Stimulated activated CD4-positive, alpha-beta T cell treated with anti-CD3 and anti-CD28 coated beads, Interleukin-2, amount 100 ng/mL, for 48 hours (primary cell): ENCODE data around the gene PLEKHA8.

Experiments
- DNase-seq, 2 donors: peaks; one replicate each; pipeline ENCODE4 v3.0.0-alpha.2; 2020

The PLEKHA8 gene

DNA sequence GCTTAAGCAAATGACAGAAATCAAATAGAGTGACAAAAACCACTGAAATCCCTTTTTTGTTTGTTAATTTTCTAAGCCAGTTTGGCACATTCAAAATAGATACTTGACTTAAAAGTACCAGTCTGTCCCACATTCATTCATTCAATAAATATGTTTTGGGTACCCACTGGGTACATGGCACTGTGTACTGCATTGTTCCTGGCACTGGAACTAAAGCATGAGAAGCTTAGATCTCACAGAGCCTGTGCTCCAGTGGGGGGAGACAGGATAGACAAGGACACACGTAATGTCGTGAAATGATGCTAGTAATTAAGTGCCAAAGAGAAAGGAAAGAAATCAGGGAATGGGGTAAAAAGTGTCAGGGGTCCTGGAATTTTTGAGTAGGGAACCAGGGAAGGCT lies 119.6 kb downstream of the PLEKHA8 start:
- no peak for DNase-seq

DNA sequence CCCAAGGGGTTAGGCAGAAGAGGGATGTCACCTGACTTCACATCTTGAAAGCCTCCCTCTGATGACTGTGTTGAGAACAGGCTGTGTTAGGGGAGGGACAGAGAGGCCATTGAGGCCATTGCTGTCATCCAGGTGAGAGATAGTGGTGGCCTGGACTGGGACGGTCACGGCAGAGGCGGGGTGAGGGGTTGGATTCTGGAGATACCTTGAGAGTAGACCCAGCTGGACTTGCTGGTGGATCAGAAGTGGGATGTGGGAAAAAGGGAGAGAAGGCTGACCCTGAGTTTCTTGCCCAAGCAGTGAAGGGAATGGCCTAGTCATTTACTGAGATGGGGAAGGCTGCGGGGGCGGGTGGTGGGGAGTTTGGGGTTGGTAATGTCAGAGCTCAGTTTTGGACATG lies 120.2 kb downstream of the PLEKHA8 start:
- no peak for DNase-seq

DNA sequence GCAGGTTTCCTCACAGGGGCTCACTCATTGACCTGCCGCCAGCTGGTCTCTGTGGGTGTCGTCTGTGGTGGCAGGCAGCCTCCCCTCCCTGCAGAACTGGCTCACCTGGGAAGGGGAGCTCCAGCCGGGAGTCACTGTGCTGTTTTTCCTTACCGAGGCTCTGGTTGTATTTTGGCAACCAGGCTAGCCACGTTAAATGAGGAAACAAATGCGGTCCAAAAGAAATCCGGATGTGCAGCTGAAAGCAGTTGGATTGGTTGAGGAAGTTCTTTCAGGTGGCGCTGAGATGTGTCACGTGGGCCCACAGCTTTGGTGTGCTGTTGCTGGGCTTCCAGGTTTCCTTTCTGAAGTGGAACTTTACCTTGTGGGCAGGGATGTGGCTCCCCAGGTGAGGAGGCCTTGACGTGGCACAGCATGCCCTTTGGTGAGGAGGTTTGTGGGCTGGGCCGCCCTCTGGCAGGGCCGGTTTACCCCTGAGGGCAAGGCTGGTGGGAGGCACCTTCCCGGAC lies 120.8 kb downstream of the PLEKHA8 start:
- DNase-seq, result no peak

DNA sequence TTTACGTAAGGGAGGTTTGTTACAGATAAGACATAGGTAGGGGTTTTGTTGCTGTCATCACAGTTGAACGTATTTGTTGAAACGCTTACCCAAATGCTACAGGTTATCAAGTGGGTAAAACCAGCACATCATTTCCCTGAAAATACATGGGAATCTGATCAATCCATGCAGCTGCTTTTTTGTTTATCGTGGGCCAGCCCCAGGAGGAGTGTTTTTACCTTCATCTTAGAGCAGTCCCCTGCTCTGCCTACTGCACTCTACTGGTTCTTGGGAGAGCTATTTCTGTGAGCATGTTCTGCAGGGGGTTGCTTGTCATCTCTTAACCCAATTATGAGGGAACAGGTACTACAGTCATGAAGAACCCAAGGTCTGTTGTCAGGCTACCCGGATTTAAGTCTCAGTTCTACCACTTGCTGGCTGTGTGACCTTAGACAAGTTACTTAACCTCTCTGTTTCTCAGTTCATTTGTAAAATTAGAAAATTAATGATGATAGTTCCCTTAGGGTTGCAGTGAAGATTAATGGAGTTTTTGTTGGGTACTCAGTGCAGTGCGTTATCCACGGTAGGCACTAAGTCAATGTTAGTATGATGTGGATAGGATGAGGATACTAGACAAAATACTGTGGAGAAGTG lies 121.5 kb downstream of the PLEKHA8 start:
- DNase-seq, result no peak

DNA sequence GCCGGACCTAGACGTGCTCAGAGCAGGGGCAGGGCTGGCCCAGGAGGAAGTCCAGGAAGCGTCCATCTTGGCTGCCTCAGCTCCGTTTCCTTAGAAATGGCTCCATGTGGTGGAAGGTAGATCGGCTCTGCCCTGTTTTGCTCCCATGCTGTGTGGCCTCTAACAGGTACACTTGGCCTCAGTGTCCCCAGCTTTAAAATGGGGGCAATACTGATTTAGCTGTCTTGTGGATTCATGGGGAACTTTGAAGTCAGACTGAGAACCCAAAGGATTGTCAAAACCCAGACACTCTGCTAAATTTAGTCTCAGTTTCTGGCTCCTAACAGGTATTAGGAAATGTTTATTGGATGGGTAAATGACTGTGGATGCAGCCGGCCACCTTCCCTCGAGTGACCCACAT lies 122.5 kb downstream of the PLEKHA8 start:
- DNase-seq, result no peak

DNA sequence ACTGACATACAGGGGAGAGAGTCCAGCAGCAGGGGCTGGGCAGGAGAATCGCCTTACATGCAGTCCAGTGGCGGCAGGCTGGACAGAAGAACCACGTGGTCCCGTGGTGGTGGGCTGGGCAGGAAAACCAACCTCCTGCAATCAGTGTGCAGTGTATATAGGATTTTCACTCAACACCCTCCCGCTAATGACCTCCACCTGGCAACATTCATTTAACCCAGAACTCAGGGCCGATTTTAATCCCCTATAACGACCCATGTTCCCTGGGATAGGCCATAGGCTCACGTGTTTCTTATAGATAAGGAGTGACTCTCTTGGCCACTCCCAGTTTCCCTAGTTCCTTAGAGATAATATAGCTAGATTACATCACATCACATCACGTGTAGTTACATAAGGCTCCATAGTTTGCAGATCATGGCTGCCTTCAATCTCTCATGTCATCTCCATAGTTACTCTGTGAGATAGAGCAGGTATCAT lies 125.9 kb downstream of the PLEKHA8 start:
- no peak for DNase-seq

DNA sequence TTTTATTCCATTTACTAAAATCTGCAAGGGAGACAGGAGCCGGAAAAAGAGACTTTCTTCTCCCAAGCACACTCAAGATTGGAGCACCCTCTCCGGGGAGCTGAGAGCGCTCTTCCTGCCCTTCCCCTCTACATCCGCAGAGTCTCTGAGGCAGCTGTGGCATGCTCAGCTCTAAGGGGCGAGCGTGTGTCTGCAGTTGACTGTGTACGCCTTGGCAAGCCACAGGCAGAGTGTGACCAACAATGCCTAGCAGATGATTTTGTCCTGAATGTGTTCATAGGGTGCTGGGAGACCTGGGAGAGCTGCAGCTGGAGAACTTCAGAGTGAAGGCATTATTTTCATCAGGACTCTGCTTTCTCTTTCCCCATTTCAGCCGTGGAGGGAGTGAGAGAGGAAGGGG lies 127.3 kb downstream of the PLEKHA8 start:
- DNase-seq, result no peak

DNA sequence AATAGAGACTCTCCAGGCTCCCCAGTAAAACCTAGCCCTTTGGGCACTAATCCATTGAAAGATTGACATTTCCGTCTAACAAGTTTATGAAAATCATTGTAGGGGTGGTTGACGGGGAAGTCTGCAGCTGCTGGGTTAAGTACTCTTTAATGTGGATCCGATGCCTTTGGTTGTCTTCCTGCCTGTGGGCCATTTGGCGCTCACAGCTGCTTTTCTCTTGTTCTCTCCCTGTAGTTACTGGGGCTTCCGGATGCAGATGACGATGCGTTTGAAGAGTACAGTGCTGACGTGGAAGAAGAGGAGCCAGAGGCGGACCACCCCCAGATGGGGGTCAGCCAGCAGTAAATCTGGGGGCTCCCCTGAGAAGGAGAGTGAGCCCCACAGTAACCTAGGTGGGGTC lies 129.0 kb downstream of the PLEKHA8 start:
- no peak for DNase-seq

DNA sequence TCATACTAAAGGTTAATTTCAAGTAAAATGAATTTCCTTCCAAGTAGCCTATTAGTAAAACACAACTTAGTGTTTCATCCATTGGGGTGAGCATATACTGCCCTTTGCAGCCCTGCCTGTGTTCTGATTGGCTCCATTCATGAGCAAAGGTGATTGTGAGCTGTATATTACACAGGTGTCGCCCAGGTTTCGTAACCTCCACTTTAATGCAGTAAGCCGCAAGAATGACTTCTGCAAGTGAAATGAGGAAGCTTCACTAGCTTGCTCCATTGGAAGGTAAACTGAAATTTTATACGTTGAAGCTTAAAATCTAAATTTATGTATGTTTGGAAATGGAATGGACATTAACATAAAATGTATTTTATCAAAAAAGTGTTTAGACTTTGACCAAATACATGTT lies 131.0 kb downstream of the PLEKHA8 start:
- DNase-seq, result no peak

DNA sequence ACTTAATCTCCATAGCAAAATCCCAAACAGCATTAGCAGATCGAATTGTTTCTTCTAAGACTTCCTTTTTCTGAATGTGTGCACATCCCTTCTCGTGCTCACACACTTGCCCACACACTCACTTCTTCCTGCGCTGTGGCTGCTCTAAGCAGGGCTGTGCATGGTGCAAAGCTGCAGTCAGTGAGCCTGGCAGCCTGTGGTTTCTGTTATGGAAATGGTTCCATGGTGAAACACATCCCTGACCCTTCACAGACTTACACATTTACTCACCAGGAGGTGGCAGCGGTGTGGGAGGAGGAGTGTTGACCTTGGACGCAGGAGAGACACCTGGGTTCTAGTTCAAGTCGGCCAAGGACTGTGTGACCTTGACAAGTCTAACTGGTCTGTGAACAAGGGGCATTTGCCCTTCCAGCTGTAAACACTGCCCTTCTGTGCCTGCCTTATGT lies 131.5 kb downstream of the PLEKHA8 start:
- DNase-seq, result no peak

DNA sequence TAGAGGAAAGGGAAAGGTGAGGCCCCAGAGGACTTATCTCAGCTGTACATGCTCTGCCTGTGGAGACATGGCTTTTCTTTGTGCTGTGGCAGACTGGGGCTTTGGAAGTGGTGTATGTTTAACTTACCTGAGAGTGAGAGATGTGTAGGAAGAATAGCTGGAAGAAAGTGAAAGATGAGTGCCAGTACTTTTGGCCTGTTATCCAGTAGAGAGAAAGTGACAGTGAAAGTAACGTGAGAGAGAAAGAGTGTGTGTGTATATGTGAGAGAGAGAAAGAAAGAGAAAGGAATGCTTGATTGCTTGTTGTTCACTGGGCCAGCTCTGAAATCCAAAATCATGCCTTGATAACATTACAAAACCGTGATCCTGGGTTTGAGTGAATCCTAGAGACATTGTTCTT lies 132.1 kb downstream of the PLEKHA8 start:
- no peak for DNase-seq

DNA sequence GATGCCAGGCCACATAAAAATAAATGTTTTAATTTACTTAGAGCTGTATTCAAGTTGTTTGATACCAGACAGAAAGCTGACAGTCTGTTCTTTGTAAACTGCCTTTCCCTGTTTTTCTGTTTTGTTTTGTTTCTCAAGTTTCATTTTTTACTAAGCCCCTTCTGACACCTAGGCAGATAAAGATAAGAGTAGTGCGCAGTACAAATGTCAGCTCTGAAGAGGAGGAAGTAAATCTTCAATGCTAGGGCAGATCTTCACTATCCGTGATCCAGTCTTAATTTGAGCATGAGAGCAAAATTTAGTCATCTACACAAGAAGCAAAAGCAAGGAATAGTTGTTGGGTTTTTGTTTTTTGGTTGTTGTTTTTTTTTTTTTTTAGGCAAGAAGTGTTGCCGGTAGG lies 133.9 kb downstream of the PLEKHA8 start:
- no peak for DNase-seq

DNA sequence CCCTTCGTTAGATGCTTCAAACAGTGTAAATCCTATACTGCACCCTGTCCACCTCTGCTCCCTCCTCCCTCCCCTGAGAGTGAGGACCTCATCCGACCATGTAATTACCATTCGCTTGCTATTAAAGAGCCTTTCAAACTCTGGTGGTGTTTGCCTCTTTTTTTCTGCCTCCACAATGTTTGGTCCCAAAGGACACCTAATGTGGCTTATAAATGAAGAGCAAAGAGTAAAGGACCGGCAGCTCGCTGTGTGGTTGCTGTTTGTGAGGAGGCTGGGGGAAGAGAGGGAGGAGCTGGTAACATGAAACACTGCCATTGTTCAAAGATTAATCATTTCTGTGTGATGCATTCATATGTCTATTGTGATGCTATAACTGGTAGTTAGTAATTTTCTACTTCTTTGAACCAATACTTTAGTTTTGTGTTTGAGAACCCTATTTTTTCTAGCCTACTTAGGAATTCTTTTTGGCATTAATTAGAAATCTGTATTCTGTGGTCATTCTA lies 134.5 kb downstream of the PLEKHA8 start:
- no peak for DNase-seq

DNA sequence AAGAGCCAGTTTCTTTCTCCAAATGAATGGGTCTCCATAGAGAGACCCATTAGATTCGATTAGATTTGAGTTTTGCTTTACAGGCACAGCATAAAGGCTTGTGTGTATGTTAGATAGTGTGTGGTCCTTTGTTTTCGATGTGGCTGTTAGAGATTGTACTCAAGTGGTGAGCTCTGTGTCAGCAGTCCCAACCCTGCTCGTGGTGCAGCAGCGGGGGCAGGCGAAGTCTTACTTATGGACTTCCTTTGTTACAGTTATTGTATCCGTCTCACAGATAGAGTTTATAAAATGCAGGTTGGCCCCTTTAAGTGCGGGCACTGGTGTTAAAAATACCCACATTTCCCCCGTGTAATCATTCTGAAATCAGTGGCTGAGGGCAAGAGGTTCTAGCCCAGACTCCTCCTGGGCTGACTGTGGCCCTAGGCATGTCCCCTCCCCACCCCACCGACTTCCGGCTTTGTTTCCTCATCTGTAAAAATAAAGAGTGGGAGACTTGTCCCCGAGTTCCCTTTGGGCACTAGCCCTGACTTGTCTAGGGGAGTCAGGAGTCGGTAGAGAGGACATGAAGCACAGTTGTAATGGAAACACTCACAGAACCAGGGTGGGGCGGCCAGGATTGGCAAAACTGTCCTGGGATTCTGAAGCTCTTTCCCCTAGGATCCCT lies 135.2 kb downstream of the PLEKHA8 start:
- DNase-seq, result no peak

DNA sequence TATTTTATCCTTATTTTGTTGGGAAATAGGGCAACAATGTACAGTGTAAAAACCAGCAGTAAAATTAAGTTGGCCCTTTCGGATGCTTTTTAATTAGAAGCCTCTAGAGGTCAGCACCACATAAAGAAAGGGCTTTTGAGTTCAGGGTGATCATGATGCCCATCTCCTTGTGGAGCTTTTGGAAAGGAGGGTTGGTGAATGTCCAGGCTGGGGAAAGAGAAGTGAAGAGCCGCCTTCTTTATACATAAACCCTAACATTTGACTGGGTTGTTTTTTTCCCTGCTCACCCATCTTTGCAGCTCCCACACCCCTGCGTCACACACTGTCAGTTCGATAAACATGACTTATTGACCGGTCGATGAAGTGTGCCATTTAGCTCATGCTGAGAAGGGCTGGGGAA lies 136.4 kb downstream of the PLEKHA8 start:
- DNase-seq, result no peak

DNA sequence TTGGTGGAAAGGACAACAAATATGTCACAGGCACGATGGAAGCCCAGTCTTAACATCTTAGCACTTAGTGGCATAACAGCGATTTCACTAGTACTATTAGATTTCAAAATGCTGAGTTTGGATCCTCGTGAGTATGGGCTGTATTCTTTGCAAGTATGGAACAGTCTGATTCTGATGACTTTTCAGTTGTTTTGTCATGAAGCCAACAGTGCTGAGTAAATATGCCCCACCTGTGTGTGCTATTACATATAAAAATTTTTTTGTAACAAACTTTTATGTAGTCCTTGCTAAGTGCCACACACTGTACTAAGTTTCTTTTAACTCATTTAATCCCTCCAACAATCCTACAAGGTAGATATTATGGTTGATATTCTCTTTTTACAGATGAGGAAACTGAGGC lies 137.4 kb downstream of the PLEKHA8 start:
- DNase-seq, result no peak

DNA sequence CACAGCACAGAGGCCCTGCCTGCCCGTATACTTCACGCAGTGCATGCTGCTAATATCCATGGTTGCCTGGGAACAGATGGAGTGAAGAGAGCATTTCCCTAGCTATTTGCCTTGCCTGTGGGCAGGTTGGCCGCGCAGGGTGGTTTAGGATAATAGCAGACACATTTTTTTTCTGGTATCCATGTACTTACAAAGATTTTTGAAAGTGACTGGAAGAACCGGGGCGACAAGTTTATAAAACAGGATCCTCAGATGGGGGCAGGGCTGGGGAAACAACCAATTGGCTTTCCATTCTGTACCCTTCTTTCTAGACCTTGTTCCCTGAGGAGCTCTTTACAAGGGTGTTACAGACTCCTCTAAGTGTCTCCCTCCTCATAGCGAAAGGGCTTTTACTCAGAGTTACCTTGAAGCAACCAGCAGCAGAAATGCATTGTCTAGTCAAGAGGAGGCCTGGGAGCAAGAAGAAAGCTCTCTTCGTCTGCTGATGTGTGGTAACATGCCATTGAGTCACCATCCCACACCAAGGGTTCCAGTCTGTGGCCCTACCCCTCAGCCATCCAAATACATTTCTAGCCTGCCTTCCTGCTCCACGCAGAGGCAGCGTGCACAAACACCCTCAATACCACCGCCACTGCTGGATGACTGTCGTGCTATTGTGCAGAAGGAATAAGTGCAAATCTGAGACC lies 138.1 kb downstream of the PLEKHA8 start:
- no peak for DNase-seq

DNA sequence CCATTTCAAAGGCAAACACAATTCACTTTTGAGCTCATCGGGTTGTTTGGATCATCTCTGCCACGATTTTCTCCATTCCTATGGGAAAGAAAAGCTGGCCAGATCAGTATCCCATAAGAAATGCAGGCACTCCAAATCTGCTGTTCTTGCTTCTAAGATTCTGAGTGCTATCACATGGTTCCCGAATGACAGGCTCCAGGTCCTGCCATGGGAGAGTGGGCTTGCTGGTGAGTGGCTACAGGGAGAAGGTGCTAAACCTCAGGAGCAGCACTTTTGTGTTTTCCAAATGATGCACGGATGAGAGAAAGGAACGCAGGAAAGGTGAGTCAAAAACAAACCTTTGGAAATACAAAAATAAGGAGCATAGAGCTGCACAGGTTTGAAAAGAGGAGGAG lies 138.6 kb downstream of the PLEKHA8 start:
- no peak for DNase-seq

DNA sequence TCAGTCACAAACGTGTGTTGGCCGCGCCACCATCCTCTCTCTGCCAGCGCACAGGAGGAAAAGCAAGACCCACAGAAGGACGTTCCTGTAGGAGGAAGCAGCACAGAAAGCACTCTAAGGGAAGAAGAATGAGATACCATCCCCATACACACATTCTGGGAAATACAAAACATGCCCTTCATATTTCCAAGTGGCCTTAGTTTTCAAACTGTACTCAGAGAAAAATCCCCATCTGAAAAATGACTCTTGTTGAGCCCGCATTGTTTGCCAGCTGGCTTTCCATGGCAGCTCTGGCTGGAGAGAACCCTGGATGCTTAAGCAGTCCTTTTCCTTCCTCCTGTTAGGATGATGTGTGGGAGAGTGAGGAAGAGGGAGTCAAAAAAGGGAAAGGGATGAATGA lies 139.7 kb downstream of the PLEKHA8 start:
- DNase-seq, result no peak

DNA sequence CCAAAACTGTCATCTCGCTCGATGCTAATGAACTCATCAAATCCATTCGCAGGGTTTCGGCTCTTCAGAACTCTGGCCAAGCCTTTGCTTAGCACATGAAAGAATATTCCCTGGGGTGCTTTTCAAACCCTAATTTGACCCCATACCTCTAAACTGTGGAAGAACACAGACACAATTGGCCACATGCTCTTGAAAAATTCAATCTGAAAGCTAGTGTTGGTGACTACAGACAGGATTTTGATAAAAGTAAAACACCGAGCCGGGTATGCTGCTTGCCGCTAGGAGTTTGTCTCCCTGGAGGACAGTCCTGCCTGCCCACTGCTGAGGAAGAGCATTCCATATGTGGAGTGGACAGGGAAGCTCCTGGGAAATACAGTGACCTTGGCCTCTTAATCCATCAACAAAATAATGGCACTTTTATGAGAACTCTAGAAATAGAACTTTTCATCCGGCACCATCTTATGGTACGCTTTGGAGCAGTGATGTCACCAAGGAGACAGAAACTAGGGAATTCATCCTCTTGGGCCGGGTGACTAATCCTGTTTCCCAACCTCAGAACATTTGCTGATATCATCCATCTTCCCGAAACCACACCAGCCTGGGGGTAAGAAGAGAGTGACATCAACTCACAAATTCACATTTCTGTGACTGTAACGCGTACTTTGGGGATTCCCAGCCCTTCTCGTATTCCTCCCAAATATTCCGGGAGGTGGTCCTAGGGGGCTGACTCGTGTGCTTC lies 140.8 kb downstream of the PLEKHA8 start:
- no peak for DNase-seq

DNA sequence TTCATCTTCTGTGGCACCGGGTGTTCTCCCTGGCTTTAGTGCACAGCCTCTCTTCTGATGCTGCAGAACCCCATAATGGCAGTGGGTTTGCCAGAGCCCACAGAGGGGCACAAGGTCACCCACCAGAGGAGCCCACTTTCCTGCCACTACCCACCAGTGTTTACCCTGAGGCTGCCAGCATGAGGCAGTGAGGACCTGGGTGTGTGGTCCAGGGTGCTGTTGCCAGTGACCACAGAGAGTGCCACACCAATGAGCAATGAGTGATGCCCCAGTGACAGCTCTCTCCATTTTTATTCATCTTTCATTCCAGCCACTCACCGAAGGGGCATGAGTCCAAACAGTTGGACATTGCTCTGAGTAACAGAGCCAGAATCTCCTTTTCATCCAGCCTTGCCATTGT lies 141.4 kb downstream of the PLEKHA8 start:
- DNase-seq, result no peak

DNA sequence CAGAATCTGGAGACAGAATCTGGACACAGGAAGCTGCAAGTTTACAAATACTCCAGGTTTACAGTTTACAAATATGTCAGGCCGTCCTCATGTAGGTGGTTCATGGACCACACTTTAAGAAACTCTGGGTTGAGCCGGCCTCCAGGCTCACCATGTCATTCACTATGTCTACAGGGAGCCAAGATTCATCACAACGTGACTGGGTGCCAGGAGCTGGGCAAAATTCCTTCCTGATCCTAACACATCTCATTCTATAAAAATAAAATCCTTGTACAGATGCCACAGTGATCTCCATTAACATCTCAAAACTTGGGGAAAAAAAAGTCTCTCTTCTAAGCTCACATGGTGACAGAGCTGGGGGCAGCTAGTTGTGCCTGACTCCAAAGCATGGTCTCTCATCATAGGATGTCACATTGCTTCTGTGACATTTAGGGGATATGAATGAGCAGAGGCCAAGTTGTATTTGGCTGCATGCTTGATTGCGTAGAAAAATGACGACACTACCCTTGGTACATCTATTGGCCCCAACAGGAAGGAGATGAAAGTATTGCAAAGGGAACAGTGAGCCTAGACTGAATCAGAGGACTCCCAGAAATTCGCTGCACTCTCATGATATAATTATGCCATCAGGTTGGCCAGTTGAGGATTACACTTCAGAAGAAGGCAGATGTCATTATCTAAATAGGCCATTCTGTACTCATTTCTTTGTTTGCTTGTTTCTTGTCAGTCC lies 142.4 kb downstream of the PLEKHA8 start:
- no peak for DNase-seq
